Natural killer cell (primary cell): ENCODE results near the gene AHDC1. TPM values are rescaled to one million over a fixed set of nuclear protein-coding genes. Genes with fewer than 3 reads are reported as not detected.
A peak's percentile ranks its signal among the peaks of the same experiment; 100 is the strongest.

Source experiments
- ATAC-seq, 3 donors: fragments of 150-1000 bp in 2 of 3; fragments of 200-7000 bp in 1 of 3; cut with Tn5 transposase; 1 replicate in 1 of 3; 2 replicates in 2 of 3; pipeline ENCODE4 v1.10.0; 2021; ENCODE audit warnings: mild to moderate bottlenecking in 2 of 3, moderate library complexity in 2 of 3
- DNase-seq, 2 donors: peaks; one replicate each; pipeline versions ENCODE4 v3.0.0 to v3.0.0-alpha.2; 2013 to 2021; ENCODE audit warnings: mixed read lengths in 1 of 2
- H3K27ac ChIP-seq: one replicate; pipeline ENCODE4 v1.5.1; 2013; ENCODE audit warnings: mild to moderate bottlenecking, low read length
- H3K27me3 ChIP-seq: one replicate; pipeline ENCODE4 v1.6.1; 2013; ENCODE audit warnings: low read length; ENCODE audit not compliant: control insufficient read depth, insufficient read depth
- H3K36me3 ChIP-seq: one replicate; pipeline ENCODE4 v1.6.1; 2013; ENCODE audit warnings: low read length; ENCODE audit not compliant: control insufficient read depth, insufficient read depth
- H3K4me1 ChIP-seq: one replicate; pipeline ENCODE4 v1.6.1; 2013; ENCODE audit warnings: low read length; ENCODE audit not compliant: control insufficient read depth, insufficient read depth
- H3K4me3 ChIP-seq: one replicate; pipeline ENCODE4 v1.5.1; 2013; ENCODE audit warnings: low read length
- H3K9me3 ChIP-seq: one replicate; pipeline ENCODE4 v1.6.1; 2013; ENCODE audit warnings: low read length; ENCODE audit not compliant: control insufficient read depth, insufficient read depth
- H3K27ac Mint-ChIP-seq, 2 donors: one replicate each; pipeline ENCODE4 v1.8.0; 2022; ENCODE audit warnings: mild to moderate bottlenecking in 2 of 2, mixed read lengths in 2 of 2, moderate library complexity in 1 of 2
- H3K27me3 Mint-ChIP-seq, 2 donors: one replicate each; pipeline ENCODE4 v1.8.0; 2022; ENCODE audit warnings: low read depth in 2 of 2, mixed read lengths in 2 of 2
- H3K36me3 Mint-ChIP-seq: one replicate; pipeline ENCODE4 v1.8.0; 2022; ENCODE audit warnings: mixed read lengths
- H3K4me1 Mint-ChIP-seq, 2 donors: one replicate each; pipeline ENCODE4 v1.8.0; 2022; ENCODE audit warnings: mixed read lengths in 2 of 2
- H3K4me3 Mint-ChIP-seq: one replicate; pipeline ENCODE4 v1.8.0; 2022; ENCODE audit warnings: mild to moderate bottlenecking, moderate library complexity, mixed read lengths
- H3K9me3 Mint-ChIP-seq, 2 donors: one replicate each; pipeline ENCODE4 v1.8.0; 2022; ENCODE audit warnings: mixed read lengths in 2 of 2
- WGBS: methylation state at CpG from one replicate; pipeline ENCODE4 v1.1.7; 2013; ENCODE audit warnings: missing lambda C conversion rate; ENCODE audit not compliant: insufficient coverage; 5-methylcytosine and 5-hydroxymethylcytosine counted together
- intact Hi-C: fragments of 100-400 bp; cut with micrococcal nuclease; formaldehyde crosslinking; loops from one replicate; pipeline ENCODE4 v1.14.2; 2022
- total RNA-seq, 4 donors: library from RNA; stranded (reverse); fragments of 120-200 nt in 1 of 4; gene quantifications; one replicate each; pipeline versions ENCODE4 v1.2.3 to v1.2.4, GENCODE V29; 2013 to 2022
- TF ChIP-seq, protein P1 (sequence below): fragments of 200-600 bp; IDR thresholded peaks from one replicate; pipeline ENCODE4 v1.8.0; 2022; ENCODE audit warnings: antibody characterized with exemption

The AHDC1 gene
- total RNA-seq, 3 donors from 2014 or later (not counting 1 experiment from before 2014, with no cell fraction given), result 39.6 to 67.0 (median 47.0) TPM

- Mint-ChIP-seq H3K27ac (no peak overlapping the region), H3K4me3 (no peak overlapping the region), H3K4me1 (peaks cover 37 to 54% of the 10 kb centered on the region in 2 donors), H3K9me3 (no peaks in the 10 kb centered on the region), H3K36me3 (peaks cover 11% of the 10 kb centered on the region), H3K27me3 (no peaks in the 10 kb centered on the region)
- TF ChIP-seq, protein P1, sequence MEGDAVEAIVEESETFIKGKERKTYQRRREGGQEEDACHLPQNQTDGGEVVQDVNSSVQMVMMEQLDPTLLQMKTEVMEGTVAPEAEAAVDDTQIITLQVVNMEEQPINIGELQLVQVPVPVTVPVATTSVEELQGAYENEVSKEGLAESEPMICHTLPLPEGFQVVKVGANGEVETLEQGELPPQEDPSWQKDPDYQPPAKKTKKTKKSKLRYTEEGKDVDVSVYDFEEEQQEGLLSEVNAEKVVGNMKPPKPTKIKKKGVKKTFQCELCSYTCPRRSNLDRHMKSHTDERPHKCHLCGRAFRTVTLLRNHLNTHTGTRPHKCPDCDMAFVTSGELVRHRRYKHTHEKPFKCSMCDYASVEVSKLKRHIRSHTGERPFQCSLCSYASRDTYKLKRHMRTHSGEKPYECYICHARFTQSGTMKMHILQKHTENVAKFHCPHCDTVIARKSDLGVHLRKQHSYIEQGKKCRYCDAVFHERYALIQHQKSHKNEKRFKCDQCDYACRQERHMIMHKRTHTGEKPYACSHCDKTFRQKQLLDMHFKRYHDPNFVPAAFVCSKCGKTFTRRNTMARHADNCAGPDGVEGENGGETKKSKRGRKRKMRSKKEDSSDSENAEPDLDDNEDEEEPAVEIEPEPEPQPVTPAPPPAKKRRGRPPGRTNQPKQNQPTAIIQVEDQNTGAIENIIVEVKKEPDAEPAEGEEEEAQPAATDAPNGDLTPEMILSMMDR, result no peak
- Histone ChIP-seq H3K27me3 (no peaks in the 10 kb centered on the region), H3K4me3 (no peak overlapping the region), H3K4me1 (peaks cover 90% of the 10 kb centered on the region), H3K9me3 (no peaks in the 10 kb centered on the region), H3K27ac (no peak overlapping the region), H3K36me3 (peaks cover 67% of the 10 kb centered on the region)
- ATAC-seq, result no peak
- no peak for DNase-seq
- intact Hi-C loops, result no loop called here
- WGBS, result 91% methylated on average over 12 of the region's 12 CpGs
Observed at GRCh38 chr1:27612718-27613117, 8.8 kb upstream of the AHDC1 start.

- no peak overlapping the region for H3K27ac Mint-ChIP-seq
- Histone ChIP-seq H3K27ac (no peak overlapping the region), H3K4me3 (no peak overlapping the region), H3K36me3 (peaks cover 54% of the 10 kb centered on the region), H3K4me1 (peaks cover 90% of the 10 kb centered on the region), H3K9me3 (no peaks in the 10 kb centered on the region), H3K27me3 (no peaks in the 10 kb centered on the region)
- H3K36me3 Mint-ChIP-seq, result peaks cover 11% of the 10 kb centered on the region
- H3K4me1 Mint-ChIP-seq, result peaks cover 25 to 41% of the 10 kb centered on the region in 2 donors
- no peaks in the 10 kb centered on the region for H3K27me3 Mint-ChIP-seq
- intact Hi-C loops, result no loop called here
- no peaks in the 10 kb centered on the region for H3K9me3 Mint-ChIP-seq
- H3K4me3 Mint-ChIP-seq, result peak overlapping the region; percentile 58
- ATAC-seq, result no peak
- TF ChIP-seq, protein P1, result no peak
- DNase-seq, result no peak
- WGBS, result 94% methylated on average over 4 of the region's 4 CpGs
Observed at GRCh38 chr1:27611450-27611849, 7.5 kb upstream of the AHDC1 start.

GRCh38 chr1:27609618-27610240, 5.8 kb upstream of the AHDC1 start:
- Mint-ChIP-seq H3K36me3 (peaks cover 11% of the 10 kb centered on the region), H3K4me3 (no peak overlapping the region), H3K27me3 (no peaks in the 10 kb centered on the region), H3K9me3 (no peaks in the 10 kb centered on the region), H3K4me1 (peaks cover 17 to 26% of the 10 kb centered on the region in 2 donors), H3K27ac (no peak overlapping the region)
- WGBS, result 38% methylated on average over 10 of the region's 12 CpGs
- DNase-seq (peak in 1 of 2 donors; percentile 45), ATAC-seq (no peak)
- Histone ChIP-seq H3K27ac (peak overlapping the region; percentile 62), H3K27me3 (no peaks in the 10 kb centered on the region), H3K36me3 (peaks cover 38% of the 10 kb centered on the region), H3K4me3 (no peak overlapping the region), H3K9me3 (no peaks in the 10 kb centered on the region), H3K4me1 (peaks cover 80% of the 10 kb centered on the region)
- intact Hi-C loops, result loop anchor here (1.0 to 5.0 kb wide), 4 partner anchors 17 to 207 kb away; partner anchors contain the start of gene WASF2
- TF ChIP-seq, protein P1, result no peak

- Histone ChIP-seq H3K9me3 (no peaks in the 10 kb centered on the region), H3K27me3 (no peaks in the 10 kb centered on the region), H3K4me3 (no peak overlapping the region), H3K27ac (peak overlapping the region; percentile 62), H3K4me1 (peaks cover 80% of the 10 kb centered on the region), H3K36me3 (peaks cover 32% of the 10 kb centered on the region)
- no peaks in the 10 kb centered on the region for H3K9me3 Mint-ChIP-seq
- TF ChIP-seq, protein P1, result no peak
- peaks cover 12 to 26% of the 10 kb centered on the region in 2 donors for H3K4me1 Mint-ChIP-seq
- 35% methylated on average over 3 of the region's 3 CpGs for WGBS
- H3K4me3 Mint-ChIP-seq, result no peak overlapping the region
- DNase-seq (peak in 1 of 2 donors; percentile 56), ATAC-seq (peak in 2 of 3 donors; percentile 23 to 25)
- H3K27me3 Mint-ChIP-seq, result no peaks in the 10 kb centered on the region
- H3K36me3 Mint-ChIP-seq, result peaks cover 11% of the 10 kb centered on the region
- no peak overlapping the region for H3K27ac Mint-ChIP-seq
- intact Hi-C loops, result loop anchor here (1.0 to 5.0 kb wide), 4 partner anchors 17 to 207 kb away; partner anchors contain the start of gene WASF2
Observed at GRCh38 chr1:27609210-27609555, 5.2 kb upstream of the AHDC1 start.
